Activated T-helper 1 cell treated with anti-CD3 and anti-CD28 coated beads, Interleukin-12 subunit alpha, Interleukin-12 subunit beta, Interleukin-2, Interleukin-4 antibody, amounts not matched to agents 30 ng/mL and 10 ng/mL and 1 ng/mL, durations not matched to agents 14 hours and 24 hours and 36 hours (primary cell): ENCODE results near the gene OPA3. TPM values are rescaled to one million over a fixed set of nuclear protein-coding genes. Genes with fewer than 3 reads are reported as not detected.

Experiments used
- DNase-seq: peaks from one replicate; pipeline ENCODE4 v3.0.0; 2021; ENCODE audit warnings: low spot score
- H3K27ac Mint-ChIP-seq: one replicate; pipeline ENCODE4 v1.8.0; 2021; ENCODE audit warnings: mild to moderate bottlenecking, mixed read lengths
- H3K27me3 Mint-ChIP-seq: one replicate; pipeline ENCODE4 v1.8.0; 2022; ENCODE audit warnings: mild to moderate bottlenecking, moderate library complexity, mixed read lengths; ENCODE audit not compliant: insufficient read depth
- H3K36me3 Mint-ChIP-seq: one replicate; pipeline ENCODE4 v1.8.0; 2021; ENCODE audit warnings: low read depth, mixed read lengths
- H3K4me1 Mint-ChIP-seq: one replicate; pipeline ENCODE4 v1.8.0; 2021; ENCODE audit warnings: low read depth, mixed read lengths
- H3K4me3 Mint-ChIP-seq: one replicate; pipeline ENCODE4 v1.8.0; 2021; ENCODE audit warnings: mild to moderate bottlenecking, moderate library complexity, mixed read lengths
- H3K9me3 Mint-ChIP-seq: one replicate; pipeline ENCODE4 v1.8.0; 2021; ENCODE audit warnings: mixed read lengths
- intact Hi-C: fragments of 100-400 bp; cut with micrococcal nuclease; formaldehyde crosslinking; loops from one replicate; pipeline ENCODE4 v1.15.1; 2024
- total RNA-seq: library from RNA; stranded (reverse); gene quantifications from 2 replicates; pipeline ENCODE4 v1.2.3, GENCODE V29; 2022

Gene OPA3
- total RNA-seq, 1 donor from 2014 or later = 12.1 TPM

DNA sequence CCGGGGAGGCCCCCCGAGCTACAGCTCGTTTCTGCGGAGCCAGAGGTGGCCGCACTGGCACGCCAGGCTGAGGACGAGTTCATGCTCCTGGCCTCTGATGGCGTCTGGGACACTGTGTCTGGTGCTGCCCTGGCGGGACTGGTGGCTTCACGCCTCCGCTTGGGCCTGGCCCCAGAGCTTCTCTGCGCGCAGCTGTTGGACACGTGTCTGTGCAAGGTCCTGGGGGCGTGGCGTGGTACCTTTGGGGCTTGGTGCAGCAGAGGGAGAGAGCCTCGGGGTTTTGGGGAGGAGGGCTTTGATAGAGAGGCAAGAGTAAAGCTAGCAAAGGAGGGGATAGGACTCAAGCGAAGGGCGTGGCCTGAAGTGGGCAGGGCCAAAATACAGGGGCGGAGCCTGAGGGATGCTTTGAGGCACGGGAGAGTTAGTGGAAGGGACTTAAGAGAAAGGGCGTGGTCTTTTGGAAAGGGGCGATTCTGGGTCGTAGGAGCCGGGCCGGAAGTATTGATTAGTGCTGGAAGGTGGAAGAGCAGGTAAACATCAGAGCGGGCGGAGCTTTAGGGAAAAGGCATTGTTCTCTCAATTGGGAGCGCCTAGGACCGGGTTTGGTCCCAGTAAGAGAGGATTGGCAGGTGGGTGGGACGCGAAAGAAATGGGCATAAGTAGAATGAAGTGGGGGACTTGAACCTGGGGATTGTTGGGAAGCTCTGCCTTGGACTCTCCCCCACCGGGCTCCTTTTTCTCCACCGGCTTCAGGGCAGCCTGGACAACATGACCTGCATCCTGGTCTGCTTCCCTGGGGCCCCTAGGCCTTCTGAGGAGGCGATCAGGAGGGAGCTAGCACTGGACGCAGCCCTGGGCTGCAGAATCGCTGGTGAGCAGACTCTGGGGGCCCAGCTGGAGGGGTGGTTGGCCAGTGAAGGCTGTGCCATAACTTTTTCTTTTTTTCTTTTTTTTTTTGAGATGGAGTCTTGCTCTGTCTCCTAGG, 85.1 kb downstream of the OPA3 start:
- Mint-ChIP-seq H3K4me1 (peaks cover 31% of the 10 kb centered on the region), H3K27ac (peak overlapping the region; percentile 9)

DNA sequence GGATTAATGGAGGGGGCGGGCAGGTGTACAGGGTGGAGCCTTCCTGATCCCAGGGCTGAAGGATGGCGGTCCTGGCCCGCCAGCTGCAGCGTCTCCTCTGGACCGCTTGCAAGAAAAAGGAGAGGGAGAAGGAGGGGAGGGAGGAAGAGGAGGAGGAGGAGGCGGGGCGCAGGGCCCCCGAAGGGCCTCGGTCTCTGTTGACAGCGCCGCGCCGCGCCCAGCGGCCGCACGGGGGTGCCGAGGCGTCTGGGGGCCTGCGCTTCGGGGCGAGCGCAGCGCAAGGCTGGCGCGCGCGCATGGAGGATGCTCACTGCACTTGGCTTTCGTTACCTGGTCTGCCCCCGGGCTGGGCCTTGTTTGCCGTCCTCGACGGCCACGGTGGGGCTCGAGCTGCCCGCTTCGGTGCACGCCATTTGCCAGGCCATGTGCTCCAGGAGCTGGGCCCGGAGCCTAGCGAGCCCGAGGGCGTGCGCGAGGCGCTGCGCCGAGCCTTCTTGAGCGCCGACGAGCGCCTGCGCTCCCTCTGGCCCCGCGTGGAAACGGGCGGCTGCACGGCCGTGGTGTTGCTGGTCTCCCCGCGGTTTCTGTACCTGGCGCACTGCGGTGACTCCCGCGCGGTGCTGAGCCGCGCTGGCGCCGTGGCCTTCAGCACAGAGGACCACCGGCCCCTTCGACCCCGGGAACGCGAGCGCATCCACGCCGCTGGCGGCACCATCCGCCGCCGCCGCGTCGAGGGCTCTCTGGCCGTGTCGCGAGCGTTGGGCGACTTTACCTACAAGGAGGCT, 86.0 kb downstream of the OPA3 start, which contains the start of gene PPM1N:
Gene PPM1N, plus strand, starts transcription at position 33 of the 785 bp plus-strand sequence. Its CDS starts 30 bp downstream, at position 63.
- peaks cover 2% of the 10 kb centered on the region for H3K36me3 Mint-ChIP-seq
- H3K9me3 Mint-ChIP-seq = no peaks in the 10 kb centered on the region
- intact Hi-C loops = no loop called here
- peak within 1 kb of the TSS; percentile 80 for H3K4me3 Mint-ChIP-seq
- peak within 1 kb of the TSS; percentile 71 for H3K27ac Mint-ChIP-seq
- DNase-seq = peak; percentile 42
- peaks cover 32% of the 10 kb centered on the region for H3K4me1 Mint-ChIP-seq
- peaks cover 32% of the 10 kb centered on the region for H3K27me3 Mint-ChIP-seq

More for the DNA sequence above, 85.1 kb downstream of the OPA3 start:
- peaks cover 32% of the 10 kb centered on the region for H3K27me3 Mint-ChIP-seq
- peak; percentile 62 for DNase-seq
- intact Hi-C loops = no loop called here
- peak overlapping the region; percentile 15 for H3K4me3 Mint-ChIP-seq
- no peaks in the 10 kb centered on the region for H3K9me3 Mint-ChIP-seq
- H3K36me3 Mint-ChIP-seq = peaks cover 2% of the 10 kb centered on the region

DNA sequence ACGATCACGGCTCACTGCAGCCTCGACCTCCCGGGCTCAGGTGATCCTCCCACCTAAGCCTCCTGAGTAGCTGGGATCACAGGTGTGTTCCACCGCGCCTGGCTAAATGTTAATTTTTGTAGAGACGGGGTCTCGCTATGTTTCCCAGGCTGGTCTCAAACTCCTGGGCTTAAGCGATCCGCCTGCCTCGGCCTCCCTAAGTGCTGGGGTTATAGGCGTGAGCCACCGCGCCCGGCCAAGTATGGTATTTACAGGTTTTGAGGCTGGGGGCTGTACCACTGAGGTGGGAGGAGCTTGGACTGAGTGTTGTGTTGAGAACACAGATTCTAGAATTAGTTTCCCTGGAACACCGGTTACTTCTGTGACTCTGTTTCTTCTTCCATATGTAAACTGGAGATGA, 86.8 kb downstream of the OPA3 start:
- peak overlapping the region; percentile 67 for H3K4me3 Mint-ChIP-seq
- H3K27me3 Mint-ChIP-seq = peaks cover 32% of the 10 kb centered on the region
- DNase-seq = no peak
- intact Hi-C loops = loop anchor here (1.0 kb wide), 3 partner anchors 9 to 146 kb away; partner anchors contain the start of gene OPA3
- no peak overlapping the region for H3K27ac Mint-ChIP-seq
- H3K4me1 Mint-ChIP-seq = peaks cover 39% of the 10 kb centered on the region
- H3K9me3 Mint-ChIP-seq = no peaks in the 10 kb centered on the region
- H3K36me3 Mint-ChIP-seq = peaks cover 2% of the 10 kb centered on the region

DNA sequence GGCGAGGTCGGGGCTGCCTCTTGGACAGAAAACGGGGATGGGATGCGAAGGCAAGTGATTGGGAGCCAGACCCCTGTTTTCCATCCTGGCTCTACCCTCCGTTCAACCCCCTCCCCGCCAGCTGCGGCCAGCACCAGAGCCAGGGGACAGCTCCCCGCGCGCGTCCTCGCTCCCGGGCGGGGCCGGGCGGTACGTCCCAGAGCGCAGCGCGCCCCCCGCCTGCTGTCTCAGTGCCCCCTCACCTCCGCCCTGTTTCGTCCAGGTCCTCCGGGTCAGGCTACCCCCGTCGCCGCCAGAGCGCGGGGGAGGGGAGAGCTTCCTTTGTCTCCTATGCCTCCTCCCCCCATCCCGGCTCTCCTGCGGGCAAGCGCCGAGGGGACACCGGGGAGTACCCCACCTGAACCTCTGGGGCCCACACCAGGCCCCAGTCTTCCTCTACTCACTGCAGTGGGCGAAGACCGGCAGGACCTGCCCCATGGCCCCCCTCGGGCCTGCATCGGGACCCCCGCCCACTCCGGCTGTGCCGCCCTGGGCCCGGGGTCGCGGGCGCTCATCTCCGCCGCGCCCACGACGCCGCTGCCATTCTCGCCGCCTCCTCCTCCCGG, 88.2 kb downstream of the OPA3 start:
- H3K27me3 Mint-ChIP-seq = peaks cover 34% of the 10 kb centered on the region
- peaks cover 49% of the 10 kb centered on the region for H3K4me1 Mint-ChIP-seq
- H3K27ac Mint-ChIP-seq = no peak overlapping the region
- H3K9me3 Mint-ChIP-seq = no peaks in the 10 kb centered on the region
- peaks cover 2% of the 10 kb centered on the region for H3K36me3 Mint-ChIP-seq
- peak overlapping the region; percentile 75 for H3K4me3 Mint-ChIP-seq
- DNase-seq = no peak
- intact Hi-C loops = no loop called here

DNA sequence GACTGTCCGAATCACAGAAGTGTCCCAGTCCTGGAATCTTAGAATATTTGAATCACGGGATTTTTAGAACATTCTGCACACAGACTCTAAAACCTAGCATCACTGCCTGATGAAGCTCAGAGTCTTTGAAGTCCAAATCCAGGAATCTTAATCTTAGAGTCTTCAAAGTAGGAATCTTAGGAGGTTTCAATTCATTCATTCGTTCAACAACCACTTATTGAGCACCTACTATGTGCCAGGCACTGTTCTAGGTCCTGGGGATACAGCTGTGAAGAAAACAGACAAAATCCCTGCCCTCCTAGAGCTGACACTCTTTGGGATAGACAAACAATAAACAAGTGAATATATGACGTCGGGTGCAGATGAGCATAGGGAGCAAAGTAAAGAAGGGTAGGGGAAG, 89.4 kb downstream of the OPA3 start:
- Mint-ChIP-seq H3K27ac (no peak overlapping the region), H3K4me1 (peaks cover 49% of the 10 kb centered on the region), H3K27me3 (peaks cover 34% of the 10 kb centered on the region), H3K9me3 (no peaks in the 10 kb centered on the region), H3K4me3 (peak overlapping the region; percentile 75), H3K36me3 (peaks cover 2% of the 10 kb centered on the region)
- intact Hi-C loops = no loop called here
- DNase-seq = no peak

DNA sequence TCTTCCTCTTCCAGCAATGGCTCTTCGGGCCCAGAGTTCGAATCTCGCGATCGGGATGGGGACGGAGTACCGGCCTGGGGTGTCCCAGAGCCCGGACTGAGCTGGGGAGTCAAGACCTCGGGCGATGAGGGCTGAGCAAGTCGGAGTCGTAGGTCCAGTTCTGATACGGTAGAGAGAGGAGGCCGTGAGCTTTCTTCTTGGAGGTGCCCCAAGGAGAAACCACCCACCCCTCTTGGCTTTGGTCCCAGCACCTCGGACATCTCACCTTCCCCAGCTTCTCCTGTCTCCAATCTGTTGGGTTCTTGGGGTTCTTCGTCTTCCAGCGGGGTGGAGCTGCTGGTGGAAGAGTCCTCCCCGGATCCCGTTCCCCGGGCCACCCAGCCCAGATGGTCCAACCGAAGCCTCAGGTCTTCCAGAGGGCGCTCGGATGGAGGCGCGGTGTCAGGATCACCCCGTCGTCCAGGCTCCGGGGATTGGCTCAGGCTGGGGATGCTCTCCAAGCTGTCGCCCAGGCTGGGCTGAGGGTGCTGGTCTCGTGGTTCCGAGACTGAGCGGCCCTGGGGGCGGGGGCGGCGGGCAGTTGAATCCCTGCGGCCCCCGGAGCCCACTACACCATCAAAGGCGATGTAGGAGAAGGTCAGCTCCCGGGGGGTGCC, 90.2 kb downstream of the OPA3 start:
- Mint-ChIP-seq H3K27ac (no peak overlapping the region), H3K27me3 (peaks cover 31% of the 10 kb centered on the region), H3K4me3 (peak overlapping the region; percentile 15), H3K4me1 (peaks cover 45% of the 10 kb centered on the region), H3K36me3 (peaks cover under 1% of the 10 kb centered on the region), H3K9me3 (no peaks in the 10 kb centered on the region)
- intact Hi-C loops = no loop called here
- no peak for DNase-seq

DNA sequence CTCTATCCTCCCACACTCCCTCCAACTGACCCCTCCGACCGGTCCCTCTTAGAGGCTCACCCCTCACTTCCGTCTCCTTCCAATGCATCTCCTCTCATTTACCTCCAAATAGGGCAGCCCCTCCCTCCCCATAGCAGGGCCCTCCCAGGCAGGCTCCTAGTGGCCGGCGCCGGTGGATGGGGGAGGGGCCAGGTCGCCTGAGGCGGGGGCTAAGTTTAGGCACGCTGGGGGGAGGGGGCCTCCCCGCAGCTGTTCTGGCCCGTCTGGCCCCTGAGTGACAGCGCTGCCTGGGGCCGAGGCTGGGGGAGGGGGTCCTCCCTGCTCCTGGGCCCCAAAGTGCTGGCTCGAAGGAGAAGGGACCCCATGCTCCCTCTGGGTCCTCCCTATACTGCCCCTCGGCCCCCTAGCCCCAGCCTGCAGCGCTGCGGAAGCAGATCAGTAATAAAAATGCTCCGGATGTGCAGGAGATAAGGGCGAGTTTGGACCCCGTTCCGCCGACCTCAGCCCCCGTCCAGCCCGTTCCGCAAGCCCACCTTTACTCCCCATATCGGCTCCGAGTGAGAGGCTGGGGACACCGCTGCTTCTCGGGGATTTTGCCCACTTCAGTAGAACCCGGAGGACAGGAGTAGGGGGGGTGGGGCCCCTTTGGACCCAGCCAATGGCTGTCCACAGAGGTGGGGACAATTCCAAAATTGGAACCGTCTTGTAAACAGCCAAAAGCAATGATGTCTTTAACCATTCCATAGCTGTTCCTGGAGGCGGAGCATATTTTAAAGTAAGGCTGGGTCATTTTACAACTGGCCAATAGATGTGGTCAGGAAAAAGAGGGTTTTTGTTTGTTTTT, 91.8 kb downstream of the OPA3 start:
- intact Hi-C loops = loop anchor here (1.0 to 2.0 kb wide), 4 partner anchors 8 to 65 kb away; partner anchors contain the start of gene VASP
- DNase-seq = no peak

DNA sequence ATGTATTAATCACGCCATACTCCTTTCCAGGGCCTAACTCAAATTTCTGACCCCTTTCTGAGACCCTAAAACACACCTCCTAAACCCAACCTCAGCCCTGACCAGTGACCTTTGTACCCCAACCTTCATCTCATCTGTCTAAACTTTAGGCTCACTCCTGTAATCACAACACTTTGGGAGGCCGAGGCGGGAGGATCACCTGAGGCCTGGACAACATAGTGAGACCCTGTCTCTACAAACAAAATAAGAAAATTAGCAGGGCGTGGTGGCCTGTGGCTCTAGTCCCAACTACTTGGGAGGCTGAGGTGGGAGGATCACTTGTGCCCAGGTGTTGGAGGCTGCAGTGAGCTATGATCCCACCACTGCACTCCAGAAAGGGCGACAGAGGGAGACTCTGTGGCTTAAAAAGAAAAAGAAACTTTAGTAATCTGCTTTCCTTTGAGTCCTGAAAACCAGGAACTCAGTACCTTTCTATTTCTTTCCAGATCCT, 92.4 kb downstream of the OPA3 start:
- Mint-ChIP-seq H3K36me3 (no peaks in the 10 kb centered on the region), H3K4me3 (peak overlapping the region; percentile 42), H3K27me3 (peaks cover 22% of the 10 kb centered on the region), H3K4me1 (peaks cover 32% of the 10 kb centered on the region), H3K9me3 (no peaks in the 10 kb centered on the region), H3K27ac (no peak overlapping the region)
- intact Hi-C loops = loop anchor here (2.0 kb wide), 1 partner anchor 15 kb away; the partner anchor contains the start of gene VASP
- no peak for DNase-seq

More for the DNA sequence above, 91.8 kb downstream of the OPA3 start:
- Mint-ChIP-seq H3K4me3 (peak overlapping the region; percentile 82), H3K27ac (no peak overlapping the region), H3K9me3 (no peaks in the 10 kb centered on the region), H3K27me3 (peaks cover 25% of the 10 kb centered on the region), H3K4me1 (peaks cover 37% of the 10 kb centered on the region), H3K36me3 (no peaks in the 10 kb centered on the region)

DNA sequence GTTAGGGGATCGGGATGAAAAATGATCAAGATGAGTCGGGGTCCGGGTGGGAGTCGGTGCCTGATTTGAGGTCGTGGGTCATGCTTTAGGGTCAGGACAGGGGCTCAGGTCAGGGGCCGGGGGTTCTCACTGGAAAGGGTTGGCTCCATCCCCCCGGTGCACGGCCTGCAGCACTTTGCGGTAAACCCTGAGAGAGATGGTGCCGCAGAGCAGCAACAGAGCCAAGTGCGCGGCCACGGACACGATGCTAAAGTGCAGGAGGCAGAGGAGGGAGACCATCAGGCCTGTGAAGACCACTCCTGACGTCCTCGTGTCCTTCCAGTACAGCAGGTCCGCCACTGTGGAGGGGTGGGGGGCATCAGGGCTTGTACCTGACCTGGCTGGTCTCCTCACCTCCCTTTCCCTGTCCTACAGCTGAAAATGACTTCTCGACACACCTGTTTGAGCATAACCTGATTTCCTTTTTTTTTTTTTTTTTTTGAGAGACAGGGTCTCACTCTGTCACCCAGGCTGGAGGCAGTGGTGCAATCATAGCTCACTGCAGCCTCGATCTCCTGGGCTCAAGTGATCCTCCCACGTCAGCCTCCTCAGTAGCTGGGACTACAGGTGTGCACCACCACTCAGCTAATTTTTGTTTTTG, 95.3 kb downstream of the OPA3 start:
- Mint-ChIP-seq H3K9me3 (no peaks in the 10 kb centered on the region), H3K4me3 (no peak overlapping the region), H3K27me3 (peaks cover 6% of the 10 kb centered on the region), H3K36me3 (no peaks in the 10 kb centered on the region), H3K27ac (no peak overlapping the region), H3K4me1 (peaks cover 20% of the 10 kb centered on the region)
- DNase-seq = no peak
- intact Hi-C loops = loop anchor here (5.0 kb wide), 1 partner anchor 237 kb away; the partner anchor contains the start of gene MARK4

DNA sequence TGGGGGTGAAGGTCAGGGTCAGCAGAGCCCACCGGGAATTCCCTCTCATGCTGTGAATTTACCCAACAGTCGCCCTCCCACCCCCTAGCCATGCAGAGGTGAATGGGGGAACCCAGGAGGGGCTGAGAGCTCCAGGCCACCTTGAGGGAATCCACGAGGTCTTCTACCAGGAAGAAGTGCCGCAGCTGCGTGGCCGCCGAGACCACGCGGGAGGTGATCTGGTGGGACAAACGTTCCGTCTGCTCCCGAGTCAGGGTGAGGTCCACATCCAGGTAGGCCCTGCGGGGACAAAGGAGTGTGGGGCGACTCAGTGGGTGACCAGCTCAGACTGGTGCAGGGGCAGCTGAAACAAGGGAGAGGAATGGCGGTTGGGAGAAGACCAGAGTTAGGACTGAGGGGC, 95.9 kb downstream of the OPA3 start:
- no peaks in the 10 kb centered on the region for H3K9me3 Mint-ChIP-seq

More for the DNA sequence above, 95.9 kb downstream of the OPA3 start:
- DNase-seq = no peak
- Mint-ChIP-seq H3K27ac (no peak overlapping the region), H3K36me3 (no peaks in the 10 kb centered on the region), H3K4me3 (no peak overlapping the region), H3K27me3 (peaks cover 6% of the 10 kb centered on the region), H3K4me1 (peaks cover 23% of the 10 kb centered on the region)
- intact Hi-C loops = loop anchor here (5.0 kb wide), 1 partner anchor 236 kb away; the partner anchor contains the start of gene MARK4
